ENCODE measurements around the gene HOXA5.

The HOXA5 gene

DNA sequence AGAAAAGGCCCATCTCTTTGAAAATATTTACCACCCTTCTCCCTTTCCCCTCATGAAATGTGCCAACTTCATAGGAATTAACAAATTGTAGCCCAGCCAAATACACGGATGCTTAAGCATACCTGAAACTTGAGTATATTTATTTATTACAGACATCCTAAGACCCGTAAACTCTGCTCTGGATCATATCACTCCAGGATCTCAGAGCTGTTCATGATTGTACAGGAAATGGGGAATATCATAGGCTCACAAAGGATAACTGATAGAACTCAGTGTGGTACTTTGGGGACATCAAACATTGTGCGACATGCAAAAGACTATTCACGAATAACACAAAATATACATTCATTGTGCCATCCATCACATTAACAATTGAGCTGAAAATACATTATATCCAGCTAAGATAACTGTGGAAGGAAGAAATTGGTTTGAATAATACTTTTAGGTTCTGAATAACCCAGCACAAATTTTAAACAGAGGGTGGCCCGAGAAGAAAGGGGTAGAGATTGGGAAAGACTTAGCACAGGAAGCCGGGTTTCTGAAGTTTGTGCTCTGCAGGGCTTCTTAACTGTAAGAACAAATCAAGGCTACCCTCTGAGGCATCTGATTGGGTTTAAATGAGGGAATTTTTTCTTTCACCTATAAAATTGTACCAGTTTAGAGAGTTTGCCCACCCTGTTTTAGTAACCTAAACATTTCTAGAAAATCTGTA, 50.1 kb downstream of the HOXA5 start:
- no peak overlapping the region for H3K4me3 ChIP-seq (ENCODE audit: low read depth, low read length)
- TF ChIP-seq, protein P1, sequence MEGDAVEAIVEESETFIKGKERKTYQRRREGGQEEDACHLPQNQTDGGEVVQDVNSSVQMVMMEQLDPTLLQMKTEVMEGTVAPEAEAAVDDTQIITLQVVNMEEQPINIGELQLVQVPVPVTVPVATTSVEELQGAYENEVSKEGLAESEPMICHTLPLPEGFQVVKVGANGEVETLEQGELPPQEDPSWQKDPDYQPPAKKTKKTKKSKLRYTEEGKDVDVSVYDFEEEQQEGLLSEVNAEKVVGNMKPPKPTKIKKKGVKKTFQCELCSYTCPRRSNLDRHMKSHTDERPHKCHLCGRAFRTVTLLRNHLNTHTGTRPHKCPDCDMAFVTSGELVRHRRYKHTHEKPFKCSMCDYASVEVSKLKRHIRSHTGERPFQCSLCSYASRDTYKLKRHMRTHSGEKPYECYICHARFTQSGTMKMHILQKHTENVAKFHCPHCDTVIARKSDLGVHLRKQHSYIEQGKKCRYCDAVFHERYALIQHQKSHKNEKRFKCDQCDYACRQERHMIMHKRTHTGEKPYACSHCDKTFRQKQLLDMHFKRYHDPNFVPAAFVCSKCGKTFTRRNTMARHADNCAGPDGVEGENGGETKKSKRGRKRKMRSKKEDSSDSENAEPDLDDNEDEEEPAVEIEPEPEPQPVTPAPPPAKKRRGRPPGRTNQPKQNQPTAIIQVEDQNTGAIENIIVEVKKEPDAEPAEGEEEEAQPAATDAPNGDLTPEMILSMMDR (IDR thresholded peaks at IDR 0.05; ENCODE audit: borderline replicate concordance, insufficient read depth, low read depth, low read length) = no peak

DNA sequence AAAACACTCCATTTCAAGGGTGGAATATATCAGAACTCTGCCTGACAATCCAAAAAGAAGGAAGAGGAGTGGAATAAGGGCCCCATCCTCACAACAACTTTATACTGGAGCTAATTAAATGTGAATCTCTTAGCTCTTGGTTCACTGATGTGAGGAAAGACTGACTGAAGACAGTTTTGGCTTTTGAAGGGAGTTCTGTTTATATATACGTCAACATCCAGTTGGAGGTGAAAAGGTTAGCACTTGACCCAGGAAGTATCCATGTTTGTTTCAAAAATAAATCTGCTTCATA, 50.7 kb downstream of the HOXA5 start:
- H3K4me3 ChIP-seq (ENCODE audit: low read depth, low read length) = no peak overlapping the region
- TF ChIP-seq, protein P1 (IDR thresholded peaks at IDR 0.05; ENCODE audit: borderline replicate concordance, insufficient read depth, low read depth, low read length) = no peak

DNA sequence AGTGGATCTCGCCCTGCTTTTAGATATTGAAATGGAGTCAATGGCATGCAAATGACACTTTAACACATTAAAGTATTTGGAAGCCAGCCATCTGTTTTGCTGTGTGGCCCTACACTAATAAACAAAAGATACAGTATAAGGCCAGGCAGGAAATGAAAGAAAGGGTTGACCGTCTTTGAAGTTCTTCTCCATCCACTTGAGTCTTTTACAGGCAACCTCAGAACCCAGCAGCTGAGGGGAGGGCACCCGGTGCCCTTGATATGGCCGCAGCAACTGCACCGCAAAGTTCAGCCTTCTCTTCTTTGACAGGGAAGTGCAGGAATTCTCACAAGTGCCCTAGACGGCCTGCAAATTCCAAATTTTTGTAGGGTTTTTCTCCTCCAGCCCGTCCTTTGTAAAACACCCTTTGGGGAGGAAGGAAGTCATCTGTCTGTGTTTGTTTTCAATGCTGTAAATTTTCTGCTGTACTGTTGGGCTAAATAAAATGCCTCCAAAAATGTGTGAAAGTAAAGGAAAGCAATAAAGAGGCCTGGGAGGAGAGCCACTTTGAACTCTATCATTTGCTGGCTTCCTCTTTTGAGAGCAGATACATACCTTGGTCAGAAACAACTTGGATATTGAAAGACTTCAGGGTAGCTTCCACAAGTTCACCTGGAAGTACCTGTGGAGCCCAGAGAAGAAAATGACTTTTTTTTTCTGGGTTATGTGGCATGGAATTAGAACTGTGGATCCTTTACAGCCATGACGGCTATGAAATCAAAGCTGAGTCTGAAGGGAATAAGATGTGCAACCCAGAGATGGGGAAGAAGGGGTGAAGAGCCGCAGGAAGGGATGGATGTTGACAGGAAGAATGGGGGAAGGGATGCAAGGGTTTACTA, 51.3 kb downstream of the HOXA5 start:
- TF ChIP-seq, protein P1 (IDR thresholded peaks at IDR 0.05; ENCODE audit: borderline replicate concordance, insufficient read depth, low read depth, low read length) = no peak
- no peak overlapping the region for H3K4me3 ChIP-seq (ENCODE audit: low read depth, low read length)

DNA sequence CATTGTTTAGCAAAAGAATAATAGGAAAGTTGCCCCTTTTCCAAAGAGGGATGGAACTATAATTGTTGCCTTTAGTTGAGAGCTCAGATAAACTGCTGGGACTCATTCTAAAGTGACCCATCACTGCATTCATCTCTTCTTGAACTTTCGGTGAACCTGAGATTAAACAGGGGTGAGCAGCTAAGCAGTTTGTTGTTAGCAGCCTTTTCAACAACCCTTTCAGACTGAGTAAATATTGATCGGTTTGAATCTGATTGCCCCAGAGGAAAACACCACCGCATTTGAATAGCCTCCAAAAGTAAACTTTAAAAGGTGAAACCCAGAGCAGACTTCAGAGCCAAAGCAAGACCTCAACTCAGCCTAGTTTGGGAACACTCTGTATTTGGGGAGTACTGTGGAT, 52.4 kb downstream of the HOXA5 start:
- TF ChIP-seq, protein P1 (IDR thresholded peaks at IDR 0.05; ENCODE audit: borderline replicate concordance, insufficient read depth, low read depth, low read length) = no peak

More for the DNA sequence above, 52.4 kb downstream of the HOXA5 start:
- no peak overlapping the region for H3K4me3 ChIP-seq (ENCODE audit: low read depth, low read length)
